ENCODE data around the gene NEK11.

The NEK11 gene

GRCh38 chr3:131143802-131144201, 117.1 kb downstream of the NEK11 start:
- DNase-seq = no peak

- no peak for DNase-seq
Measured at GRCh38 chr3:131147534-131147933, 120.9 kb downstream of the NEK11 start.

GRCh38 chr3:131158434-131158833, 131.8 kb downstream of the NEK11 start:
- DNase-seq = no peak

- no peak for DNase-seq
Measured at GRCh38 chr3:131162516-131162915, 135.8 kb downstream of the NEK11 start.

GRCh38 chr3:131167867-131168266, 141.2 kb downstream of the NEK11 start:
- no peak for DNase-seq

GRCh38 chr3:131169331-131169730, 142.7 kb downstream of the NEK11 start:
- no peak for DNase-seq

GRCh38 chr3:131172502-131173200, 146.0 kb downstream of the NEK11 start:
- no peak for DNase-seq

GRCh38 chr3:131174752-131175151, 148.1 kb downstream of the NEK11 start:
- DNase-seq = peak in 1 of 2 experiments; percentile 4

GRCh38 chr3:131178710-131179375, 152.2 kb downstream of the NEK11 start:
- no peak for DNase-seq

GRCh38 chr3:131192701-131193100, 166.0 kb downstream of the NEK11 start:
- DNase-seq = no peak

- no peak for DNase-seq
Measured at GRCh38 chr3:131193641-131194238, 167.1 kb downstream of the NEK11 start.

GRCh38 chr3:131194816-131195215, 168.1 kb downstream of the NEK11 start:
- no peak for DNase-seq

GRCh38 chr3:131200636-131201199, 174.0 kb downstream of the NEK11 start:
- no peak for DNase-seq

GRCh38 chr3:131216330-131216729, 189.7 kb downstream of the NEK11 start:
- DNase-seq = no peak

GRCh38 chr3:131216801-131217200, 190.1 kb downstream of the NEK11 start:
- no peak for DNase-seq

- DNase-seq = no peak
Measured at GRCh38 chr3:131217296-131217741, 190.6 kb downstream of the NEK11 start.

GRCh38 chr3:131218196-131218595, 191.5 kb downstream of the NEK11 start:
- DNase-seq = no peak

- no peak for DNase-seq
Measured at GRCh38 chr3:131221731-131222130, 195.1 kb downstream of the NEK11 start.

GRCh38 chr3:131222599-131222998, 195.9 kb downstream of the NEK11 start:
- no peak for DNase-seq

GRCh38 chr3:131223373-131224289, 197.0 kb downstream of the NEK11 start:
- DNase-seq = no peak

- DNase-seq = no peak
Measured at GRCh38 chr3:131224886-131225550, 198.3 kb downstream of the NEK11 start.

- DNase-seq = no peak
Measured at GRCh38 chr3:131228522-131228921, 201.8 kb downstream of the NEK11 start.
